ENCODE measurements around the gene SPCS3. TPM values are rescaled to one million over a fixed set of nuclear protein-coding genes. Genes with fewer than 3 reads are reported as not detected.

SPCS3 gene
- total RNA-seq, 2 donors from 2014 or later = 160 to 164 TPM

DNA sequence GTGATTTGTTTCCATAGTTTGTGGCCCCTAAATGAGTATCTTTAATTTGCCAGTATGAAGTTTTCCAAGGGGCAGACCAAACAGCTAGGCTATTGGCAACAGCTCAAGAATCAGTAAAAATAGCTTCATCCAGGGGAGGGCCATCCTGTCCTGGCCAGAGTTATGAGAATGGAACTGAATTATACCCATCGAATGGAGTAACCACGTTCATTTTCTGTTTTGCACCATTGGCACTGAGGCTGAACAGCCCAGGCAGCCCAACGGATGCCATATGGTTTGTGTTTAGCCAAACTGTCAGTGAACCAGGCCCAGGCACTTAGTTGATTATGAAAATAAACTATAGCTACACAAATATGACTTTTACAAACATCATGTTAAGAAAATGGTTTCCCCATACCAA is 33.0 kb upstream of the SPCS3 start:
- H3K4me3 ChIP-seq (ENCODE audit: low read length) = no peak overlapping the region
- DNase-seq = no peak
- H3K36me3 Mint-ChIP-seq (ENCODE audit: low read depth) = peaks cover 22% of the 10 kb centered on the region
- H3K27me3 ChIP-seq (ENCODE audit: control insufficient read depth, insufficient read depth, low read length, poor library complexity, severe bottlenecking) = no peaks in the 10 kb centered on the region
- H3K4me1 ChIP-seq (ENCODE audit: control insufficient read depth, insufficient read depth, low read length) = no peaks in the 10 kb centered on the region
- peaks cover 5% of the 10 kb centered on the region for H3K9me3 ChIP-seq (ENCODE audit: control insufficient read depth, low read length)
- peaks cover 5% of the 10 kb centered on the region for H3K9me3 Mint-ChIP-seq
- no peaks in the 10 kb centered on the region for H3K27me3 Mint-ChIP-seq (ENCODE audit: insufficient read depth)
- WGBS, 2 experiments (ENCODE audit: insufficient coverage in 1 of 2, insufficient read length in 1 of 2) = 94 to 100% methylated on average over 2 to 3 of the region's 3 CpGs
- no peak overlapping the region for H3K4me3 Mint-ChIP-seq
- peak overlapping the region; percentile 55 for H3K27ac Mint-ChIP-seq
- TF ChIP-seq, protein P1, sequence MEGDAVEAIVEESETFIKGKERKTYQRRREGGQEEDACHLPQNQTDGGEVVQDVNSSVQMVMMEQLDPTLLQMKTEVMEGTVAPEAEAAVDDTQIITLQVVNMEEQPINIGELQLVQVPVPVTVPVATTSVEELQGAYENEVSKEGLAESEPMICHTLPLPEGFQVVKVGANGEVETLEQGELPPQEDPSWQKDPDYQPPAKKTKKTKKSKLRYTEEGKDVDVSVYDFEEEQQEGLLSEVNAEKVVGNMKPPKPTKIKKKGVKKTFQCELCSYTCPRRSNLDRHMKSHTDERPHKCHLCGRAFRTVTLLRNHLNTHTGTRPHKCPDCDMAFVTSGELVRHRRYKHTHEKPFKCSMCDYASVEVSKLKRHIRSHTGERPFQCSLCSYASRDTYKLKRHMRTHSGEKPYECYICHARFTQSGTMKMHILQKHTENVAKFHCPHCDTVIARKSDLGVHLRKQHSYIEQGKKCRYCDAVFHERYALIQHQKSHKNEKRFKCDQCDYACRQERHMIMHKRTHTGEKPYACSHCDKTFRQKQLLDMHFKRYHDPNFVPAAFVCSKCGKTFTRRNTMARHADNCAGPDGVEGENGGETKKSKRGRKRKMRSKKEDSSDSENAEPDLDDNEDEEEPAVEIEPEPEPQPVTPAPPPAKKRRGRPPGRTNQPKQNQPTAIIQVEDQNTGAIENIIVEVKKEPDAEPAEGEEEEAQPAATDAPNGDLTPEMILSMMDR (conservative IDR thresholded peaks at IDR 0.05) = no peak
- H3K9ac ChIP-seq (ENCODE audit: extremely low read depth, low read length, poor library complexity, severe bottlenecking) = no peak overlapping the region
- H3K4me1 Mint-ChIP-seq = peaks cover 20% of the 10 kb centered on the region
- peaks cover 23% of the 10 kb centered on the region for H3K36me3 ChIP-seq (ENCODE audit: control insufficient read depth, insufficient read depth, low read length)
- no peak overlapping the region for H3K27ac ChIP-seq (ENCODE audit: low read depth, low read length)

DNA sequence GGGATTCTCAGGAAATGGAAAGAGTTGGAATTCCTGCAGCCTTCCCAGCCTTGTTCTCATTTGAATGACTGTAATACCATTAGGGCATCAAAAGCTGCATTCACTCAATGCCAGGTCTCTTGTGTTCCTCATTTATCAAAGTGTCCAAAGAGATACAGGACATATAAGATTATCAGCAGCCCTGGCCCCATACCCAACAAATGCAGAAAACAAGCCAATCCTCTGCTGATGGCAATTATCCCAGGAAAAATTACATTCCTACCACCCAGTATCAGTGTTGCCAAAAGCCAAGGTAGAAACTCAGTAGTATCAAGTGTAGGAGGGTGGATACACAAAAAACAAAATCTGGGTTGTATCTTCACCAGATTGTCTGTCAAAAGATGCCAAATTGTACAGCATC is 32.2 kb upstream of the SPCS3 start:
- peaks cover 3% of the 10 kb centered on the region for H3K9me3 Mint-ChIP-seq

DNA sequence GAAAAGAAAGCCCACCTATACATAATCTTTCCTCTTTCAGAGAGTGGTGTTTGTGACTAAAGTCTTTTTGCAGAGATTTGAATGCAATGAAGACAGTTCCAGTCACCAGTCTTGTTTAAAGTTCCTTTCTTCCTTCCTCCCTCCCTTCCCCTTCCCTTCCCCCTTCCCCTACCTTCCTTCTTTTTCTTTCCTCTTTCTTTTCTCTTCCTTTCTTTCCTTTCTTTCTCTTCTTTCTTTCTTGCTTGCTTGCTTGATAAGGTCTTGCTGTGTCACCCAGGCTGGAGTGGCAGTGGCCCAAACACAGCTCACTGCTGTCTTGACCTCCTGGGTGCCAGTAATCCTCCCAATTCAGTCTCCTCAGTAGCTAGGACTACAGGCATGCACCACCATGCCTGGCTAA is 31.7 kb upstream of the SPCS3 start:
- Mint-ChIP-seq H3K36me3 (ENCODE audit: low read depth) (peaks cover 19% of the 10 kb centered on the region), H3K9me3 (peaks cover 2% of the 10 kb centered on the region), H3K4me1 (peaks cover 25% of the 10 kb centered on the region), H3K27me3 (ENCODE audit: insufficient read depth) (no peaks in the 10 kb centered on the region), H3K4me3 (no peak overlapping the region), H3K27ac (peak overlapping the region; percentile 5)
- no peak for DNase-seq
- Histone ChIP-seq H3K9me3 (ENCODE audit: control insufficient read depth, low read length) (peaks cover 5% of the 10 kb centered on the region), H3K27ac (ENCODE audit: low read depth, low read length) (no peak overlapping the region), H3K4me3 (ENCODE audit: low read length) (no peak overlapping the region), H3K9ac (ENCODE audit: extremely low read depth, low read length, poor library complexity, severe bottlenecking) (no peak overlapping the region), H3K27me3 (ENCODE audit: control insufficient read depth, insufficient read depth, low read length, poor library complexity, severe bottlenecking) (no peaks in the 10 kb centered on the region), H3K36me3 (ENCODE audit: control insufficient read depth, insufficient read depth, low read length) (peaks cover 28% of the 10 kb centered on the region), H3K4me1 (ENCODE audit: control insufficient read depth, insufficient read depth, low read length) (no peaks in the 10 kb centered on the region)
- TF ChIP-seq, protein P1 (conservative IDR thresholded peaks at IDR 0.05) = no peak

More for the DNA sequence above, 32.2 kb upstream of the SPCS3 start:
- no peak overlapping the region for H3K27ac Mint-ChIP-seq
- peaks cover 18% of the 10 kb centered on the region for H3K36me3 Mint-ChIP-seq (ENCODE audit: low read depth)
- H3K4me3 Mint-ChIP-seq = no peak overlapping the region
- Histone ChIP-seq H3K9me3 (ENCODE audit: control insufficient read depth, low read length) (peaks cover 5% of the 10 kb centered on the region), H3K4me1 (ENCODE audit: control insufficient read depth, insufficient read depth, low read length) (no peaks in the 10 kb centered on the region), H3K27ac (ENCODE audit: low read depth, low read length) (no peak overlapping the region), H3K36me3 (ENCODE audit: control insufficient read depth, insufficient read depth, low read length) (peaks cover 23% of the 10 kb centered on the region), H3K27me3 (ENCODE audit: control insufficient read depth, insufficient read depth, low read length, poor library complexity, severe bottlenecking) (no peaks in the 10 kb centered on the region), H3K9ac (ENCODE audit: extremely low read depth, low read length, poor library complexity, severe bottlenecking) (no peak overlapping the region), H3K4me3 (ENCODE audit: low read length) (no peak overlapping the region)
- H3K4me1 Mint-ChIP-seq = peaks cover 25% of the 10 kb centered on the region
- TF ChIP-seq, protein P1 (conservative IDR thresholded peaks at IDR 0.05) = no peak
- H3K27me3 Mint-ChIP-seq (ENCODE audit: insufficient read depth) = no peaks in the 10 kb centered on the region
- no peak for DNase-seq
